ENCODE results near the gene PADI3.

PADI3 gene

DNA sequence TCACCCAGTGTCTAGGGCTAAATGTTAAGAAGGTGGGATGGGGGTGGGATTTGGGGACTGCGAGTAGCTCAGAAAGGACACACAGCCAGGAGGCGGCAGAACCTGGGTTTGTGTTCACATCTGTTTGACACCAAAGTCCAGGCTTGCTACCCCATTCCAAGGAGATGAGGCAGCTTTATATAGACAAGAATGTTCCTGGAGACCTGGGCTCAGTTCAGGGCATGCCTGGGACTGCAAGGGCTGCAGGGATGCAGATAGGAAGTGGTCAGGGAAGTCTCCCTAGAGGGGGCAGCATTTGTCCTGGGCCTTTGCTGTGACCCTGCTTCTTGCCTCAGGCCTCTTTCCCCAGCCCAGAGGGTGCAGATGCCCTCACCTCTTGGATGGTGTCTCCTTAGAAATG, 16.3 kb downstream of the PADI3 start:
- no peak for TF ChIP-seq GATA2 (IDR thresholded peaks at IDR 0.05; ENCODE audit: low read depth, low read length)
- no peak for TF ChIP-seq GATA3 (IDR thresholded peaks at IDR 0.05; ENCODE audit: low read depth, low read length)

DNA sequence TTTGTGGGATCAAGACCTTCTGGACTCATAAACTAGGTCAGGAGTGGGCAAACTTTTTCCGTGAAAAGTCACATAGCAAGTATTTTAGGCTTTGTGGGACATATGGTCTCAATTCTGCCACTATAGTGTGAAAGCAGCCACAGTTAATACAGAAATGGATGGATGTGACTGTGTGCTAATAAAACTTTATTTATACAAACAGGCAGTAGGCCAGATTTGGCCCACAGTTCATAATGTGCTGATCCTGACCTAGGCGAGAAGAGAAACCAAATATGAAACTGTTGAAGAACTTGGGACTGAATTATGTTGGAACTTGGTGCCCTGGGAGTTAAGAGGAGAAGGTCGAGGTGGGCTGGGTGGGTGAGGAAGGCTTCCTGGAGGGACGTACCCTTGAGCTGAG, 17.1 kb downstream of the PADI3 start:
- TF ChIP-seq GATA2 (IDR thresholded peaks at IDR 0.05; ENCODE audit: low read depth, low read length) (no peak), GATA3 (IDR thresholded peaks at IDR 0.05; ENCODE audit: low read depth, low read length) (no peak)

DNA sequence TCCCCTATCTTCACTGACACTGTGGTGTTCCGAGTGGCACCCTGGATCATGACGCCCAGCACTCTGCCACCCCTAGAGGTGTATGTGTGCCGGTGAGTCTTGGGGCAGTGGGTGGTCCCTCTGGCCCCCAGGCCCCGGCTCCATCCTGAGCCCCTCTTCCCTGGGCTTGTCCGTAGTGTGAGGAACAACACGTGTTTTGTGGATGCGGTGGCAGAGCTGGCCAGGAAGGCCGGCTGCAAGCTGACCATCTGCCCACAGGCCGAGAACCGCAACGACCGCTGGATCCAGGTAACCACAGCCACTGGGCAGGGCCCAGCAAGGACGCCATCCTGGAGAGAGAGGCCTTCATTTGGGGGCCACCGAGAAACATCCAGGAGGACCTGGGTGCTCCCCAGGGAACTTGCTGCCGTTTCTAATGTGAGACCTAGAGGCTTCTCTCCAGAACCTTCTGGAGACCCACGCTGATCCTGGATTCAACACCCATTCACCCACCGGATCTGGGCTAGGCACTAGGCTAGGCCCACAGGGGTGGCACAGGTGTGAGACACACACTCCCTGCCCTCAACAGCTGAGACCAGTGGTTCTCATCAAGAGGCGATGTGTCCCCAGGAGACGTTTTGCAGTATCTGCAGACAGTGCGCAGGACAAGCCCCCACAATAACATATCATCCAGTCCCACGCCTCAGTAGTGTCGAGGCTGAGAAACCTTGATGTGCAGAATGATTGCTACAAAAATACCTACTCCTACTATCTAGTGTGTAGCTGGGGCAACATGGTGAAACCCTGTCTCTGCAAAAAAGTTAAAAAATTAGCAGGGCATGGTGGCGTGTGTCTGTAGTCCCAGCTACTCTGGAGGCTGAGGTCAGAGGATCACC, 22.2 kb downstream of the PADI3 start:
- TF ChIP-seq GATA2 (IDR thresholded peaks at IDR 0.05; ENCODE audit: low read depth, low read length), result no peak
- no peak for TF ChIP-seq GATA3 (IDR thresholded peaks at IDR 0.05; ENCODE audit: low read depth, low read length)

DNA sequence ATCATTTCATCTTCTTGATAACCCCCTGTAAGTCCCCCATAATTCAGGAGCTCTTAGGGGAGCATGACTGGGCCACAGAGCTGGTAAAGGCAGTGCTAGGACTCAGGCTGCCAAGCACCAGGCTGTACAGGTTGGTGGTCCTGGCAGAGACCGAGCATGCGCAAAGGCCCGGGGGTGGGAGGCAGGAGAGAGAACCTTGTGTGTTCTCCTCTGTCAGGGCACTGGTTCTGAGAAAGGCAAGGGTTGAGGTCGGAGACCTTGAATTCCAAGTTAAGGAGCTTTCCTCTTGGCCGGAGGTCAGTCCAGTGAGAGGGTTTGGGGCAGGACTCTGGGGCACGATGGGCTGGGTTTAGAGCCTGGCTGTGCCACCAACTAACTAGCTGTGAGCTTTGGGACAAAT, 23.2 kb downstream of the PADI3 start:
- TF ChIP-seq GATA2 (IDR thresholded peaks at IDR 0.05; ENCODE audit: low read depth, low read length) (no peak), GATA3 (IDR thresholded peaks at IDR 0.05; ENCODE audit: low read depth, low read length) (no peak)

DNA sequence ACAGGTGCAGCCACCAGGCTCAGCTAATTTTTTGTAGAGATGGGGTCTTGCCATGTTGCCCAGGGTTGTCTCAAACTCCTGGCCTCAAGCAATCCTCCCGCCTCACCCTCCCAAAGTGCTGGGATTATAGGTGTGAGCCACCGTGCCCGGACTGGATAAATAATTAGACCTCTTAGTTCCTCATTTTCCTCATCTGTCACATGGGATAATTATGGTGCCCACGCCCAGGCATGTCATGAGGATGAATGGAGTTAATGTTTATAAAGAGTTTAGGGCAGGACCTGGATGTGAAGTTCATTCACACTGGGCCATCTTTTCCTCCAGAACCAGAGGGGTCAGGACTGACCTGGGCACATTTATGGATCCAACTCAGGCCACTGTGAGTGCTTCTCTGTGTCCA, 23.7 kb downstream of the PADI3 start:
- TF ChIP-seq GATA3 (IDR thresholded peaks at IDR 0.05; ENCODE audit: low read depth, low read length), result no peak
- no peak for TF ChIP-seq GATA2 (IDR thresholded peaks at IDR 0.05; ENCODE audit: low read depth, low read length)

DNA sequence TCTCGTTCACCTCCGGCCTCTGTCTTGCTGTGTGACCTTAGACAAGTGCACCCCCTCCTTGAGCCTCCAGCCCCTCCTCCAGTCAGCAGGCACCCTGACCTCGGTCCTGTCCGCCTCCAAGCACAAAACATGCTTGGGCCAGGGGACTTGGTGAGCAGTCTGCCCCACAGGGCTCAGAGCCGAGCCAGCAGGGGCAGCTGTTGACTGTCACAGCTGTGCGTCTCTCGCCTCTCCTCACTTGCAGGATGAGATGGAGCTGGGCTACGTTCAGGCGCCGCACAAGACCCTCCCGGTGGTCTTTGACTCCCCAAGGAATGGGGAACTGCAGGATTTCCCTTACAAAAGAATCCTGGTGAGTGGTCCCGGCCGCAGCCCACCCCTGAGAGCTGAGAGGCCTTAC, 24.2 kb downstream of the PADI3 start:
- TF ChIP-seq GATA2 (IDR thresholded peaks at IDR 0.05; ENCODE audit: low read depth, low read length) (no peak), GATA3 (IDR thresholded peaks at IDR 0.05; ENCODE audit: low read depth, low read length) (no peak)

DNA sequence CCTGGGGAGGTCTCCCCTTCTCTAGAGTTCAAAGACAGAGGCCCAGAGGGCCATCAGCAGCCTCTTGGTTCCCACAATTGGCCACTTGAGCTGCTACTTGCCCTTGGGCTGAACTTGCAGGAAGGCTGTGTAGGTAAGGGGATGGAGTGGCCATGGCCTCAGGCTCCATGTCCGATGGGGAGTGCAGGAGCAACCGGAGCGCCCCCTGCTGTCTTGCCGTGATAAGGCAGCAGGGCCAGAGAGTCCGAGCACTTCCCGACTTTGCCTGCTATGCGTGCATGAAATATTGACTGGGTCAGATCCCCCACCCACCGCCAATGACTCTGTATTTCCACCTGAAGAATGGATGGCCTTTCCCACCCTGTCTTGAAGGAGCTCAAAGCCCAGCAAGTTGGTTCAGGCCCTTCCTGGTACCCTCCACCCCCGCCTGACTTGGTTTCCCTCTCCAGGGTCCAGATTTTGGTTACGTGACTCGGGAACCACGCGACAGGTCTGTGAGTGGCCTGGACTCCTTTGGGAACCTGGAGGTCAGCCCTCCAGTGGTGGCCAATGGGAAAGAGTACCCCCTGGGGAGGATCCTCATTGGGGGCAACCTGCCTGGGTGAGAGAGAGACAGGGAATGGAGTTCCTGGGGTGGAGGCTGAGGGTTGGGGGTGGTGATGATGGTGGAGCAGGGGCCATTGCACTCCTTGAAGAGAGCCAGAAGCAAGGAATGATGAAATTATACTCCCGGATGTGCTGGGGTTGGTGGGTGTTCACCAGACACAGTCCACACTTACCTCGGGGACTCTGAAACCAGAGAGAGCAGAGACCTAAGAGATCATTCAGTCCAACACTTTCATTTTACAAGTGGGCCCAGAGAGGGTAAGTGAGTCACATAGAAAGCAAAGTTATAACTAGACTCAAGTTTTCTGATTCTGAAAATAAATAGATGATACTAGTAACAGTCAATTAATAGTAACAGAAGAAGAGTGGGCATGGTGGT, 25.6 kb downstream of the PADI3 start:
- TF ChIP-seq GATA3 (IDR thresholded peaks at IDR 0.05; ENCODE audit: low read depth, low read length), result no peak
- no peak for TF ChIP-seq GATA2 (IDR thresholded peaks at IDR 0.05; ENCODE audit: low read depth, low read length)

DNA sequence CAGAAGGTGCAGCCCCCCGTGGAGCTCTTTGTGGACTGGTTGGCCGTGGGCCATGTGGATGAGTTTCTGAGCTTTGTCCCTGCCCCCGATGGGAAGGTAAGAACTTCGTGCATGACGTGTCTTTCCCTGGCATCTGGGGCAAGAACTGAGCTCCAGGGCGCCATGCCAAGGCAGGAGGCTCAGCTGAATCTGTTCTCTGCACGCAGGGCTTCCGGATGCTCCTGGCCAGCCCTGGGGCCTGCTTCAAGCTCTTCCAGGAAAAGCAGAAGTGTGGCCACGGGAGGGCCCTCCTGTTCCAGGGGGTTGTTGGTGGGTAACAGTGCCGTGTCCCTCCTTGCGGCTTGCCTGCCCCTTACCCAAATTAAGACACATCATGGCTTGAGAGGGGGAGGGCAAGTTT, 27.7 kb downstream of the PADI3 start:
- no peak for TF ChIP-seq GATA3 (IDR thresholded peaks at IDR 0.05; ENCODE audit: low read depth, low read length)
- no peak for TF ChIP-seq GATA2 (IDR thresholded peaks at IDR 0.05; ENCODE audit: low read depth, low read length)

DNA sequence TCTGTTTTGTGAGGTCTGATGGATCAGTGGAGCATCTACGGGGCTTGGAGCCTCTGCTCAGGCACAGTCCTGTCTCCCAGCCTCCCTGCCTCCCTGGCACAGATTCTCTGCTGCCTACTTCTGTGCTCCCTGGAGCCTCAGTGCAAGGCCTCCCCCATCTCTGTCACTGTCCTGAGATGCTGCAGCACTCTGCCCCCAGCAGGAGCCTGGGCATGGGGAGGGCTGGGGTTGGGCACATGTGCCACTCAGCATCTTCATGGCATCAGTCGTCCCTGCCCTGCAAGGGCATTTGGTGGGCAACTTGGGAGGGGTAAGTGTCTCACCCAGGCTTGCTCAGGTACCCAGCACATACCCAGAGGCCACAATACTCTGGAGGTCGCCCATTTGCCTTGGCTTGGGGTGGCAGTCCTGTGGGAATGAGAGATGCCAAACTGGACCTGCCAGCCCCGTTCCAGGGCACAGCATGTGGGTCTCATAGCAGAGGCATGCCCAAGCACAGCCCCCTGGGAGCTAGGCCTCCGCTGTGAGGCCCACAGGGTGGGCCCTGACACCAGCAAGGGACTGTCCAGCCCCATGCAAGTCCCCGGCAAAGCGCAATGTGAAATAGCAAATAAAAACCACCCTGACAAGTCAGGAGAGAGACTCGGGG, 28.7 kb downstream of the PADI3 start:
- TF ChIP-seq GATA3 (IDR thresholded peaks at IDR 0.05; ENCODE audit: low read depth, low read length) (no peak), GATA2 (IDR thresholded peaks at IDR 0.05; ENCODE audit: low read depth, low read length) (no peak)

DNA sequence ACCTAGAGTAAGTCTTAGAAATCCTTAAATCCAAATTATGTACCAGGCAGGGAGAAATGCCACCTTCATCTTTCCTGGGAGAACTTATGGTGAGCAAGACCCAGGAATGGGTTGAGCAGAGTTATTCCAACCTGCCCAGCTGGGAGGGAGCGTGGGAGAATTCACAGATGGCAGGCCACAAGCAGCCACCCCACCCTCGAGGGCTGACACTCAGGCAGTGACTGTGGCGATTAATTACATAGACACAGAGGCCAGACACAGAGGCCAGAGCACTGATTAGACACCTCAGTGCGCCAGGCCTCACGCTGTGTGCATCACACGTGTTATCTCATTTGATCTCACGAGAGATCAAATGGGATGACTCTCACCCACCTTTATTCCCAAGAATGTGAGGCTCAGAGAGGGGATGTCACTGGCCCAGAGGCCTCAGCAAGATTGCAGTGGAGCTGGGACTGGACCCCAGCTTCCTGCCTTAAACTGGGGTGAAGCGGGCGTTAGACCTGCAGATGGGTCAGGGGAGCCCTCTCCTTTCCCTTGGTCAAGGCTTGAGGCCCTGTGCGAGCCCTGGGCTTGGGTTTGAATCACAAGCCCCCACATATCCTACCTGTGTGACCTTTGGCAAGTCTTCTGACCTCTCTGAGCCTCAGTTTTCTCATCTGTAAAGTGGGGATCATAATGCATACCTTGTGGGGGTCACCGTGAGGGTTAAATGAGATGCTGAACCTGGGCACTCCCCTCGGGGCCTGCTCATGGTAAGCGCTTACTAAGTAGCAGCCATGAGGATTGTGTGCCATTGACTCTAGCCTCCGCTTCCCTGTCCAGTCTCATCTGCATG, 30.3 kb downstream of the PADI3 start:
- no peak for TF ChIP-seq GATA3 (IDR thresholded peaks at IDR 0.05; ENCODE audit: low read depth, low read length)
- TF ChIP-seq GATA2 (IDR thresholded peaks at IDR 0.05; ENCODE audit: low read depth, low read length), result no peak

DNA sequence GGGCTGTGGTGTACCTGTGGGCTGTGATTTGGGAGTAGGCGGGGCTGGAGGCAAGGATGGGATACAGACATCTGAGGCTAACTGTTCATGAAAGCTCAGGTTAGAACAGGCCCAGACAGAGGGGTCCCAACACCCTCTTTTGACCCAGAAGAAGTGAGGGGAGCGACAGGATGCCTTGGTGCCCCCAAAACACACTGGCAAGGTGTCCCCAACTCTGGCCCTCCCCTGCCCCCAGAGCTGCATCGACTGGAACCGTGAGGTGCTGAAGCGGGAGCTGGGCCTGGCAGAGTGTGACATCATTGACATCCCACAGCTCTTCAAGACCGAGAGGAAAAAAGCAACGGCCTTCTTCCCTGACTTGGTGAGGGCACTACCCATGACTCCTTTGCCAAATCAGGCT, 31.5 kb downstream of the PADI3 start:
- TF ChIP-seq GATA2 (IDR thresholded peaks at IDR 0.05; ENCODE audit: low read depth, low read length), result no peak
- no peak for TF ChIP-seq GATA3 (IDR thresholded peaks at IDR 0.05; ENCODE audit: low read depth, low read length)

DNA sequence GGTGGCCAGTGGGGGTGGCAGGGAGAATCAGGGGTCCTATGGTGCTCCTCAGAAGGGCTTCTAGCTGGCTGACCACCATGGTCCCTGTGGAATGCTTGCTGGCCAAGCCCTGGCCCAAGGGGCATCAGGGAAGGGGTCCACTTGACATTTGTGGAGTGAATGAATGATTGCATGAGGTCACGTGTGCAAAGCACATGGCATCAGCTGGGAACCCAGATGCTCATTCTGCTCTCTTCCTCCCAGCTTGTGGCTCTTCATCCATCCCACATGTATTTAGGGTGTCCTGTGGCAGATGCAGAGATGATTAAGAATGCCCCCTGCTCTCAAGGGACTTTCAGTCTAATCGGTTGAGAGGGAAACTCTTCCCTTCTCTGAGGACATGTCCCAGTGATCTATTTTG, 32.0 kb downstream of the PADI3 start:
- TF ChIP-seq GATA2 (IDR thresholded peaks at IDR 0.05; ENCODE audit: low read depth, low read length) (no peak), GATA3 (IDR thresholded peaks at IDR 0.05; ENCODE audit: low read depth, low read length) (no peak)

DNA sequence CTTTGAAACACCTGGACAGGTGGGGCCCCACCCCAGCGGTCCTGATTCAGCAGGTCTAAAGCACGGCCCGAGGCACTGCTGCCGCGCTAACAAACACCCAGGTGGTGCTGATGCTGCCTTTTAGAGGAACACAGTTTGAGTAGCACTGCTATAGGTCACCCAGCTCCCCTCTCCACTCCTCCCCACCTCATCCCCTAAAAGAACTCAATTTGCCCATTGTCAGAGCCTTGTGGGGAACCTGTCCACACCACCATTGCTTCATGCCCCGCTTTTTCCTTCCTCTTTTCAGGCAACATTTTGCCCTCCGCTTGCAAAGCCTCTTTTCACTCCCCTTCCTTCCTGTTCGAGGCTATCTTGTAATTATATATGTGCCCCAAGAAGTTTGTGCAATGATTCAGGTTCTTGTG, 32.9 kb downstream of the PADI3 start:
- TF ChIP-seq GATA3 (IDR thresholded peaks at IDR 0.05; ENCODE audit: low read depth, low read length), result no peak
- no peak for TF ChIP-seq GATA2 (IDR thresholded peaks at IDR 0.05; ENCODE audit: low read depth, low read length)

Data from SH-SY5Y (cell line).